ENCODE measurements around the gene SVEP1. TPM values are rescaled to one million over a fixed set of nuclear protein-coding genes. Genes with fewer than 3 reads are reported as not detected.

Gene SVEP1
- total RNA-seq, 4 donors from 2014 or later: 0.99 to 31.7 (median 7.9) TPM

DNA sequence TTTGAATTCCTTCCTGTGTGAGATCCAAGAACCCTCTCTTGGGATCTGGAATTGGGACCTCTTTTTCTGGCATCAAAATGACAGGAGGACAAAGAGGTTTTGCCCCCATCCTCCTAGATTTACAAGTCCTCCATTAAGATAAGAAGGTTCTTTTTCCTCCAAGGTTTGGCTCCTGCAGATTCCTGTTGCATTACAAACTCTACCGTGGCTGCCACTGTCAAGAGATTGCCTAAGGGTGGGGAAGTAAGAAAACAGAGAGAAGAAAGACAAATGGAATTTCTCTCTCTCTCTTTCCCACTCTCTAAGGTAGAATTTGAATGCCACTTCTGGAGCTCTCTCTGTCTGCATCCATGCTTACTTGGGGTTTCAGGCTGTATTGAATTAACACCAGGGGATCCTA lies 12.0 kb upstream of the SVEP1 start:
- no peak for DNase-seq
- 0 to 27% methylated on average over 1 of the region's 1 CpG for WGBS, 2 donors
- TF ChIP-seq CTCF (IDR thresholded peaks at IDR 0.05) (no peak), POLR2A (IDR thresholded peaks at IDR 0.05) (no peak)
- H3K36me3 ChIP-seq: no peaks in the 10 kb centered on the region
- peaks cover 0 to 6% (median 0%) of the 10 kb centered on the region in 4 donors for H3K27me3 ChIP-seq
- no peaks in the 10 kb centered on the region for H3K4me1 ChIP-seq
- intact Hi-C loops (cut with DNase I): no loop called here
- no peaks in the 10 kb centered on the region for H3K9me3 ChIP-seq
- no peak overlapping the region for H3K4me3 ChIP-seq
- H3K27ac ChIP-seq: no peak overlapping the region

DNA sequence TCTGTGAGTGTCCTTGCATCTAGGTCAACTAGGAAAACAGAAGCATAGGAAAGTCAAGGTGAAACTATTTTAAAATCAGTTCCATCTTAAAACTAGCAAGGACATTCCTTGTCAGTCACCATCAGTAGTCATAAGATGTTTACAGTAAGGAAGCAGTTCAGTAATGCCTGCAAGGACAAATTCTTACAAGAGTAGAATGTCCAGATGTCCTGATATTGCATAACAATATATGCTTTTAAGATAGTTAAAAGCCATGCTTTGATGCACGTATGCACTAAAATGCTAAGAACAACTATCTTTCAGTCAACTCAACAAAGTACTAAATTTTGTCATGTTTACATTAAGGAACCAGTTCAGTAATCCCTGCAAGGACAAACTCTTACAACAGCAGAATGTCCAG lies 11.3 kb upstream of the SVEP1 start:
- no peak for TF ChIP-seq POLR2A (IDR thresholded peaks at IDR 0.05)
- TF ChIP-seq CTCF (IDR thresholded peaks at IDR 0.05): no peak
- H3K4me3 ChIP-seq: no peak overlapping the region
- intact Hi-C loops (cut with DNase I): no loop called here
- DNase-seq: no peak
- H3K27me3 ChIP-seq: peaks cover 0 to 6% (median 0%) of the 10 kb centered on the region in 4 donors
- no peaks in the 10 kb centered on the region for H3K9me3 ChIP-seq
- H3K36me3 ChIP-seq: no peaks in the 10 kb centered on the region
- no peaks in the 10 kb centered on the region for H3K4me1 ChIP-seq
- no peak overlapping the region for H3K27ac ChIP-seq
- 39 to 61% methylated on average over 1 of the region's 1 CpG for WGBS, 2 donors

DNA sequence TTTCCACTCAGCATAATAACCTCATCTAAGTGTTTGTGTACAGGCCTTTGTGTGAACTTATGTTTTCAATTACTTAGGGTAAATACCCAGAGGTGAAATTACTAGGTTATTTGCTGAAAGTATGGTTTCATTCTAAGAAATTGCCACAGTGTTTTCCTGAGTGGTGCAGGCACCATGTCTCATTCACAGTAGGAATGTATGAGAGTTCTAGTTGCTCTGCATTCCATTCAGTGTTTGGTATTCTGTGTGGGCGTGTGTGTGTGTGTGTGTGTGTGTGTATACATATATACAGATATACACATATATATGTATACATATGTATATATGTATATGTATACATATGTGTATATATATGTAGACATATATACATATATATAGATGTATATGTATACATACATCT lies 8.8 kb upstream of the SVEP1 start:
- intact Hi-C loops (cut with DNase I): no loop called here
- Histone ChIP-seq H3K4me1 (no peaks in the 10 kb centered on the region), H3K4me3 (no peak overlapping the region), H3K9me3 (no peaks in the 10 kb centered on the region), H3K36me3 (no peaks in the 10 kb centered on the region), H3K27me3 (peaks cover 0 to 7% (median 0%) of the 10 kb centered on the region in 4 donors), H3K27ac (no peak overlapping the region)
- DNase-seq: no peak
- no peak for TF ChIP-seq CTCF (IDR thresholded peaks at IDR 0.05)
- TF ChIP-seq POLR2A (IDR thresholded peaks at IDR 0.05): no peak
- 27 to 58% methylated on average over 1 of the region's 1 CpG for WGBS, 2 donors

DNA sequence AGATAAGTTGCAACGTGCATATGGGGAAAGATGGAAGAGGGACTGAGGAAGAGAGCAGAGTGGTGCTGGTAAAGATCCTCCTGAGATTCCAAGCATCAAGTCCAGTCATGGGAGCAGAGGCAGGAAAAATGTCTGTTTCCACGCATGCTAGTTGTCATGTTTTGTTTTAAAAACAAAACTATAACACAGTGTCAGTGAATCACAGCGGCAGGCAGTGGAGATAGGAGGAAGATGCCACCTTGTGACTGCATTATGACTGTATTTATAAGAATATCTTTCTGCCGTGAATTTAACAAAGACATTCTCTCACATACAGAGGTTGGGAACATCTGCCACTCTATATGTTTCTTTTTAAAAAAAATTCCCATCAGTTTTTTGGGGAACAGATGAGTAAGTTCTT lies 3.7 kb upstream of the SVEP1 start:
- TF ChIP-seq POLR2A (IDR thresholded peaks at IDR 0.05) (no peak), CTCF (IDR thresholded peaks at IDR 0.05) (peak in 1 of 6 experiments; percentile 22)
- Histone ChIP-seq H3K36me3 (no peaks in the 10 kb centered on the region), H3K27me3 (peaks cover 0 to 49% (median 0%) of the 10 kb centered on the region in 4 donors), H3K4me1 (peaks cover 3 to 23% (median 5%) of the 10 kb centered on the region in 3 donors), H3K4me3 (no peak overlapping the region), H3K9me3 (no peaks in the 10 kb centered on the region), H3K27ac (no peak overlapping the region)
- no peak for DNase-seq
- intact Hi-C loops (cut with DNase I): no loop called here
- WGBS, 2 donors: 41 to 59% methylated on average over 4 of the region's 4 CpGs

DNA sequence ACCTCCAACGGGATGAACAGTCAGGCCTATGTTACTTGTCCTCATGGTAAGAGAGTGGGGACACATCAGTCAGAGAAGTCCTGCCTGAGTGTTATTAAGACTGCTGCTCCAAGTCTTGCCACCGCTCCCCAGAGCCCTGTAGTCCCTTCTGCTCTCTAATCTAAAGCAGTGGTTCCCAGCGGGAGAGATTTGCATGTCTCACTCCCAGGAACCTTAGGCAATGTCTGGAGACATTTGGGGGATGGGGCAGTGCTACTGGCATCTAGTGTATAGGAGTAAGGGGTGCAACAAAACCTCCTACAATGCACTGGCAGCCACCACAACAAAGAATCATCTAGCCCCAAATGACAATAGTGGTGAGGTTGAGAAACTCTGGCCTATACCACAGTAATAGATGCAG lies 2.6 kb upstream of the SVEP1 start:
- 78% methylated on average over 3 of the region's 3 CpGs; no CpG with 5 or more reads in 1 of the 2 donors for WGBS, 2 donors
- TF ChIP-seq CTCF (IDR thresholded peaks at IDR 0.05) (no peak), POLR2A (IDR thresholded peaks at IDR 0.05) (no peak)
- H3K27me3 ChIP-seq: peaks cover 0 to 60% (median 0%) of the 10 kb centered on the region in 4 donors
- DNase-seq: no peak
- H3K27ac ChIP-seq: no peak overlapping the region
- peaks cover 3 to 23% (median 5%) of the 10 kb centered on the region in 3 donors for H3K4me1 ChIP-seq
- H3K36me3 ChIP-seq: no peaks in the 10 kb centered on the region
- intact Hi-C loops (cut with DNase I): no loop called here
- H3K4me3 ChIP-seq: no peak overlapping the region
- H3K9me3 ChIP-seq: no peaks in the 10 kb centered on the region
